Immature natural killer cell (primary cell): ENCODE results near the gene HDAC4. TPM values are rescaled to one million over a fixed set of nuclear protein-coding genes. Genes with fewer than 3 reads are reported as not detected.
"Not testable (repeated sequence)": the region's sequence is repeated elsewhere in the genome, so short reads cannot be mapped to it uniquely, and the experiment has no call there.

Experiments used
- DNase-seq, 3 donors: peaks; one replicate each; pipeline ENCODE4 v3.0.0; 2022; ENCODE audit warnings: mixed read lengths in 1 of 3
- H3K27ac Mint-ChIP-seq, 6 donors: one replicate each; pipeline ENCODE4 v1.8.0; 2020; ENCODE audit warnings: mixed read lengths in 6 of 6, mild to moderate bottlenecking in 5 of 6, inconsistent platforms in 4 of 6, moderate library complexity in 3 of 6
- H3K27me3 Mint-ChIP-seq, 3 donors: one replicate each; pipeline ENCODE4 v1.8.0; 2020 to 2021; ENCODE audit warnings: low read depth in 3 of 3, mild to moderate bottlenecking in 3 of 3, mixed read lengths in 3 of 3, moderate library complexity in 3 of 3, inconsistent platforms in 1 of 3
- H3K36me3 Mint-ChIP-seq, 3 donors: one replicate each; pipeline ENCODE4 v1.8.0; 2020; ENCODE audit warnings: mixed read lengths in 3 of 3, inconsistent platforms in 2 of 3, mild to moderate bottlenecking in 2 of 3
- H3K4me1 Mint-ChIP-seq, 2 donors: one replicate each; pipeline ENCODE4 v1.8.0; 2020; ENCODE audit warnings: inconsistent platforms in 2 of 2, mild to moderate bottlenecking in 2 of 2, mixed read lengths in 2 of 2, moderate library complexity in 1 of 2
- H3K4me3 Mint-ChIP-seq, 5 donors: one replicate each; pipeline ENCODE4 v1.8.0; 2020; ENCODE audit warnings: mild to moderate bottlenecking in 5 of 5, mixed read lengths in 5 of 5, inconsistent platforms in 3 of 5, moderate library complexity in 3 of 5
- H3K9me3 Mint-ChIP-seq, 6 donors: one replicate each; pipeline ENCODE4 v1.8.0; 2020; ENCODE audit warnings: mild to moderate bottlenecking in 6 of 6, mixed read lengths in 6 of 6, inconsistent platforms in 4 of 6, moderate library complexity in 3 of 6
- polyA plus RNA-seq, 3 donors: library from polyadenylated mRNA; unstranded; fragments of 300-500 nt; fragmentation: Illumina TruSeq; gene quantifications; one replicate each; pipeline ENCODE4 v1.2.3, GENCODE V29; 2021

HDAC4 gene
- polyA plus RNA-seq, 3 donors from 2014 or later: 1.9 to 8.1 (median 5.1) TPM

DNA sequence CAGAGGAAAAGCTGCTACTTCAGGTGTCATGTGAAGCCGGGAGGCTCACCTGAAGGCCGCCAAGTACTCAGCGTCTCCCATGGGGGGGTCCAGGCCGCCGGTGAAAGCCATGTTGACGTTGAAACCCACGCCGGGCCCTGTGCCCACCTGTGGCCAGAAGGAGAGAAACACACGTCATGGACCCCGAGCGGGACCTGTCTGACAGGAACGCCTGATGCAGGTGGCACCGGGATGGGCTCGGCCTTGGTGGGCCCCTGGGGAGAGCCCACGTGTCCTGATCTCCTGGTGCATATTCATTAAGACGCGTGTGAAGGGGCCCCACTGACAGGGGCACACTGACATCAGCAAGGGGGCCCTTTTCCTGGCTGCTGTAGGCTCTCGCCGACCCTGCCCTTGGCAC is 319.8 kb downstream of the HDAC4 start:
- peaks cover 0 to 2% of the 10 kb centered on the region in 2 donors for H3K4me1 Mint-ChIP-seq

DNA sequence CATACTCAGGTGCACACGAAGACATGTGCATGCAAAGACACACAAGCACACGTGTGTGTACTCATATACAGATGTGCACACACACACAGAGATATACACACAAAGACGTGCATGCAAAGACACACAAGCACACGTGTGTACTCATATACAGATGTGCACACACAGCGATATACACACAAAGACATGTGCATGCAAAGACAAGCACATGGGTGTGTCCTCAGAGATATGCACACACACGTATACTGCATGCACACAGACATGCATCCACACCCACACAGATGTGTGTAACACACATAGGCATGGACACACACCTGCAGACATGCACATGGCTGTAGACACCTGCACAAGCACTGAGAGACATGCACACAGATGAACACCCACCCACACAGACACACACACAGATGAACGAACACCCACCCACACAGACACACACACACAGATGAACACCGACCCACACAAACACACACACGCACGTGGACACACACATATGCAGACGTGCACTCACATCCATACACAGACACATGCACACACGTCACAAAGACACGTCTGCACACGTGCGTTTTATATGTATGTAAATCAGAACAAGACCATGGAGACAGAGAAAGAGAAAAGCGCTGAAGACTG is 321.0 kb downstream of the HDAC4 start:
- no peak for DNase-seq
- Mint-ChIP-seq H3K9me3 (no peaks in the 10 kb centered on the region), H3K27me3 (peaks cover 2 to 6% (median 4%) of the 10 kb centered on the region in 3 donors), H3K27ac (peak overlapping the region in 1 of 6 donors; percentile 13), H3K36me3 (peaks cover 7 to 36% (median 24%) of the 10 kb centered on the region in 3 donors), H3K4me1 (no peaks in the 10 kb centered on the region), H3K4me3 (peak overlapping the region in 1 of 5 donors; percentile 1)

More for the DNA sequence above, 319.8 kb downstream of the HDAC4 start:
- Mint-ChIP-seq H3K4me3 (no peak overlapping the region), H3K27me3 (peaks cover 2 to 8% (median 4%) of the 10 kb centered on the region in 3 donors), H3K36me3 (peaks cover 7 to 36% (median 21%) of the 10 kb centered on the region in 3 donors), H3K9me3 (no peaks in the 10 kb centered on the region), H3K27ac (peak overlapping the region in 1 of 6 donors; percentile 15)
- no peak for DNase-seq

DNA sequence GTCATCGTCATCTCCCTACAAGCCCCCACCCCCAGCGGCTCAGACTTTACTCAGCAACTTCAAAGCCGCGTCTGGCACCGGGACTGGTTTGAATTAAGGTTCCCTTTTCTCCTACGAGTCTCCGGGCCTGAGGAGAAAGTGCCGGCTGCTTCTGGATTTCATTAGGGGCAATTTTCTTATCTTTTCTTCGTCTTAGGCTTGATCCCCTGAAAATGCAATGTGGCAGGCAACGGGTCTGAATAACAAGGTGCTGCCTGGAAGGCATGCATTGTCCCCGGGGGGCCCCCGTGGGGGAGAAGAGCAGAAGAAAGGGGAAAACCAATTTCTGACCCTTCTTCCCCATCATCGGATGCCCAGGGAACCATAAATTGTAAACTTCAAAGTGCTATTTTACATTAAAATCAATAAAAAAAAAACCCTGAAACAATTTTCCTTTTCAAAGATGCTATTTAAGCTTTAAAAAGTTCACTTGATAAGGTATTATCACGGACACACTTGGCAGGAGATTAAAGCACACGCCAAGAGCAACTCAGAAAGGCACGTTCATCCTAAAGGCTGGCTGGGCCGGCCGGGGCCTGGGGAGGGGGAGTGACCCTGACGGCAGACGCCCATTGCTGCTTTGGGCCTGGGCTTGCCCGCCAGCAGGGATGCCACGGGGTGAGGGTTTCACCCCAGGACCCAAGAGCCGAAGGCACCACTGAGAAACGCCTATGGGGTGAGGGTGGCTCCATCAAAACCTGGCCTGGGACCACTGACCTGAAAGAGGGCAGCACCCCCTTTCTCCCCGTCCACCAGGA is 322.5 kb downstream of the HDAC4 start:
- no peaks in the 10 kb centered on the region for H3K9me3 Mint-ChIP-seq
- H3K4me3 Mint-ChIP-seq: no peak overlapping the region
- no peak overlapping the region for H3K27ac Mint-ChIP-seq
- no peaks in the 10 kb centered on the region for H3K4me1 Mint-ChIP-seq
- H3K36me3 Mint-ChIP-seq: peaks cover 7 to 30% (median 21%) of the 10 kb centered on the region in 3 donors
- peaks cover 2 to 8% (median 2%) of the 10 kb centered on the region in 3 donors for H3K27me3 Mint-ChIP-seq
- DNase-seq: no peak

DNA sequence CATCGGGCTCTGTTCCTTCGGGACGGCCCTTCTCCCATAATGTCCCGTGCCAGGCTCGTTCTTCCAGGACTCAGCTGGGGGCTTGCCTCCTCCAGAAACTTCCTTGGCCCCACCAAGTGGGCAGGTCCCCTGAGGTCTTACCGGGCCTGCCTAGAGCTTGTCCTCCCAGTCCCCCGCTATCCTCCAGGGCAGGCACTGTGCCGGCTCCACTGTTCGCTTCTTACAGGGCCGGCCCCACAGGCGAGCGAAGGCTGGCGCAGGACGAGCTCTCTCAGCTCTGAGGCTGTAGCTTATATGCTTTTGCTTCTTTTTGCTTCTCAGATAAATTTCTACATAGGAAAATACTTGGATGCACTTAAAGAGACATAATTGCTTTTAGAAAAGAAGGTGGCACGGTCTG is 323.6 kb downstream of the HDAC4 start:
- no peak overlapping the region for H3K4me3 Mint-ChIP-seq
- no peak for DNase-seq
- no peaks in the 10 kb centered on the region for H3K9me3 Mint-ChIP-seq
- no peak overlapping the region for H3K27ac Mint-ChIP-seq
- H3K4me1 Mint-ChIP-seq: no peaks in the 10 kb centered on the region
- peaks cover 0 to 5% (median 0%) of the 10 kb centered on the region in 3 donors for H3K27me3 Mint-ChIP-seq
- H3K36me3 Mint-ChIP-seq: peaks cover 7 to 30% (median 23%) of the 10 kb centered on the region in 3 donors

DNA sequence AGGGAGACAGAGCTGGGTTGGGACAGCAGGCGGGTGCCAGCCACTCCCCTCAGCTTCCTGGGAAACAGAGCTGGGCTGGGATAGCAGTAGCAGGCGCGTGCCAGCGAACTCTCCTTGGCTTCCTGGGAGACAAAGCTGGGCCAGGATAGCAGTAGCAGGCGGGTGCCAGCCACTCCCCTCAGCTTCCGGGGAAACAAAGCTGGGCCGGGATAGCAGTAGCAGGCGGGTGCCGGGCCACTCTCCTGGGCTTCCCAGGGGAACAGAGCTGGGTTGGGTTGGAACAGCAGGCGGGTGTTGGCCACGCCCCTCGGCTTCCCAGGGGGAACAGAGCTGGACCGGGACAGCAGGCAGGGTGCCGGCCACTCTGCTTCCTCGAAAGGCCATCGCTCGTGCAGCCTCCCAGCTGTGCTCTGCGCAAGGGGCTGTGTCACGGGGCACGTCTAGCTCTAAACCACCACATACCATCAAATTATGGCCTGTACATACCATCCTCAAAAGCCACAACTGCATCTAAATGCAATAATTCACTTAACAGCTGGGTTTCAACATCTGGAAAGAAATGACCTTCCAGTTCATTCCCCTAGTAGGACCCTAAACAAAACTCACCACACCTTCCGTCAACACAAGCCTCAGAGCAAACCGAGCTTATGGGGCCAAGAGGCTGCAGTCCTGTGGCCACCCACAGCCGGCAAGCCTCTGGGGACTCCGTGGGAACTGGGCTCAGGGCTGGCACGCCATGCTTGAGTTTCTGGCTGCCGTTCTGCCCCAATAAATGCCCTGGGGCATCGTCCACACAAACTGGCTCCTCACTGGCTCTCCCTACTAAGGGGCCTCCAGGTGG is 324.7 kb downstream of the HDAC4 start:
- Mint-ChIP-seq H3K4me1 (no peaks in the 10 kb centered on the region), H3K4me3 (no peak overlapping the region)
- DNase-seq: no peak

DNA sequence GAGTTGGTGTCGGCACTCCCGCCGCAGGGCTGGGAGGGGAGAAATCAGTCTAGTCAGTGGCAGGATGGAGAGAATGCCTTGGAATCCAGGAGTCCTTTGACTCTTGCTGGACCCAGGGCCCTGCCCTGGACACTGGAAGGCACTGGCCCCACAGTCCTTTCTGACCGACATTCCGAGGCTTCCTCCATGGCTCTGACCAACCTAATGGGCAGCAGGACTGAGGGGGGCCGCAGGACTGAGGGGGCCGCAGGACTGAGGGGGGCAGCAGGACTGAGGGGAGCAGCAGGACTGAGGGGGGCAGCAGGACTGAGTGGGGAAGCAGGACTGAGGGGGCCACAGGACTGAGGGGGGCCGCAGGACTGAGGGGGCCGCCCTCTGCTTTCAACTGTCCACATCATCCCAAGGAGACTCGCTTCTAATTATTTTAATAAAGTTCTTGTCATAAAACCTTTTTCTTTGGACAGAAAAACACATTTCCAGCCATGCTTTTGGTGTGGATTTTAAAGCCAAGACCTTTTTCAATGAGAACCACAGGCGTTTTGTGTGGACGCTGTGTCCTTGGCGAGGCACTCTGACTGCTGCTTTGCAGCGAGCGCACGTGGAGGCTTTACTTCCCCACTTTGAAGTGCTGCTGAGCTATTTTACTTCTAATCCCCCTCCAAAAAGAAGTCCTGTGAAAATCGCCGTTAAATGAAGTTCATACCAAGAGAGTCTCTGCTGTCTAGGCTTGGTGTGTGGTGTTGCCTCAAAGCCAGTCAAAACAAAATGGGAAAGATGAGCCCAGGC is 326.9 kb downstream of the HDAC4 start:
- no peaks in the 10 kb centered on the region for H3K4me1 Mint-ChIP-seq
- H3K36me3 Mint-ChIP-seq: peaks cover 13 to 24% (median 18%) of the 10 kb centered on the region in 3 donors
- peaks cover 0 to 3% (median 2%) of the 10 kb centered on the region in 3 donors for H3K27me3 Mint-ChIP-seq
- DNase-seq: no peak
- H3K4me3 Mint-ChIP-seq: peak overlapping the region in 1 of 5 donors; percentile 17
- H3K9me3 Mint-ChIP-seq: no peaks in the 10 kb centered on the region
- H3K27ac Mint-ChIP-seq: peak overlapping the region in 1 of 6 donors; percentile 34

More for the DNA sequence above, 324.7 kb downstream of the HDAC4 start:
- Mint-ChIP-seq H3K27ac (no peak overlapping the region), H3K9me3 (no peaks in the 10 kb centered on the region), H3K27me3 (peaks cover 0 to 5% (median 2%) of the 10 kb centered on the region in 3 donors), H3K36me3 (peaks cover 17 to 40% (median 30%) of the 10 kb centered on the region in 3 donors)

DNA sequence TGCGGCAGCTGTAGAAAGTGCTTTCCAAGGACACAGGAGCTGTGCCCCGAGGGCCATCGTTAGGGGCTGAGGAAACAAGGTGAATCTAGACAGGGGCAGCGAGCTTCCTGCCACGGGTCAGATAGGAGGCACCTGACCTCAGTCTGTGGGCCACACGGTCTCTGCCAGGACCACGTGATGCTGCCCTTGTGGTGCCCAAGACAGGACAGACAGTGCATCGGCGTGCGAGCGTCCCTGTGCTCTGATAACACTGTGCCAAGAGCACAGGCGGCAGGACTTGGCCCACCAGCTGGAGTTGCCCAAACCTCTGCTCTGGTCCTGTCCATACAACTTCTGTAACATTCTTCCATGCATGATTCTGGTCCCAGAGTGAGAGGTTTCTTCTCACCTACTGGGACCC is 327.6 kb downstream of the HDAC4 start:
- peaks cover 13 to 23% (median 17%) of the 10 kb centered on the region in 3 donors for H3K36me3 Mint-ChIP-seq
- peak overlapping the region in 1 of 6 donors; percentile 34 for H3K27ac Mint-ChIP-seq
- no peak for DNase-seq
- no peaks in the 10 kb centered on the region for H3K4me1 Mint-ChIP-seq
- no peak overlapping the region for H3K4me3 Mint-ChIP-seq
- peaks cover under 1 to 4% (median 2%) of the 10 kb centered on the region in 3 donors for H3K27me3 Mint-ChIP-seq
- H3K9me3 Mint-ChIP-seq: no peaks in the 10 kb centered on the region

DNA sequence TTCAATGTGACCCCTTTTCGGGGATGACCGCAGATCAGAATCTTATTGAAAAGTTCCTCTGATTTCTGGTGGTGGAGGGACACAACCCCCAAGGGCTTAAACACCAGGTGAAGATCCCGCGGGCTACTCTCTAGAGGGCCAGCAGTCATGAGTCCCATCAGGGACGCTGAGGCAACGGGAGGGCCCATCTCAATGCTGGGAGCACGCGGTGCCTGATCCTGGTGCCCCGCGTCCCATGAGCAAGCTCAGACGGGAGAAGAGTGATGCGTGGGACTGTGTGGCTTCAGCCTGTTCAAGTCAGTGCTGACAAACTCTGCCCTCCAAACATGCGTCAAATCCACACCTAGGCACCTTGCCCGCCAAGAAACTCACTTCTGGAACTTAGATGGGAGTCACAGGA is 328.0 kb downstream of the HDAC4 start:
- no peaks in the 10 kb centered on the region for H3K9me3 Mint-ChIP-seq
- no peak overlapping the region for H3K4me3 Mint-ChIP-seq
- H3K27ac Mint-ChIP-seq: no peak overlapping the region
- H3K36me3 Mint-ChIP-seq: peaks cover 13 to 23% (median 17%) of the 10 kb centered on the region in 3 donors
- DNase-seq: no peak
- H3K4me1 Mint-ChIP-seq: no peaks in the 10 kb centered on the region
- peaks cover 2 to 7% (median 2%) of the 10 kb centered on the region in 3 donors for H3K27me3 Mint-ChIP-seq

DNA sequence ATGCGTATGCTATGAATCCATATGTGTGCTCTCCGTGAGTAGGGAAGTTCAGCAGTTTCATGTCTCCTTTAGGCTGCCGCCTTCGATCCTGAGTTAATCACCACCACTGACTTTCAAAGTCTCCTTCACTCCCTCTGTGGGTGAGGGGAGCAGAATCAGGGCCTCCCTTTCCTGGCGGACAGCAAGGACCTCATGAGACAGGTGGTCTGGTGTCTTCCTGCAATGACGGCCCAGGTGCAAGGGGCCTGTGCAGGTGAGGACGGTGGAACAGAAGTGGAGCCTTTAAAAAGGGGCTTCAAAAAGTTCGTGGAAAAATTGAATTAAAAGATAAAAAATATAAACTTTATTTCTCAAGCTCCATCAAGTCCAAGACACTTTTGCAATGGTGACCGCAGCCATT is 330.4 kb downstream of the HDAC4 start:
- no peak overlapping the region for H3K4me3 Mint-ChIP-seq
- no peaks in the 10 kb centered on the region for H3K9me3 Mint-ChIP-seq
- H3K27me3 Mint-ChIP-seq: peaks cover 4 to 7% (median 4%) of the 10 kb centered on the region in 3 donors
- H3K36me3 Mint-ChIP-seq: peaks cover 13 to 20% (median 13%) of the 10 kb centered on the region in 3 donors
- H3K4me1 Mint-ChIP-seq: no peaks in the 10 kb centered on the region
- no peak overlapping the region for H3K27ac Mint-ChIP-seq
- DNase-seq: no peak

DNA sequence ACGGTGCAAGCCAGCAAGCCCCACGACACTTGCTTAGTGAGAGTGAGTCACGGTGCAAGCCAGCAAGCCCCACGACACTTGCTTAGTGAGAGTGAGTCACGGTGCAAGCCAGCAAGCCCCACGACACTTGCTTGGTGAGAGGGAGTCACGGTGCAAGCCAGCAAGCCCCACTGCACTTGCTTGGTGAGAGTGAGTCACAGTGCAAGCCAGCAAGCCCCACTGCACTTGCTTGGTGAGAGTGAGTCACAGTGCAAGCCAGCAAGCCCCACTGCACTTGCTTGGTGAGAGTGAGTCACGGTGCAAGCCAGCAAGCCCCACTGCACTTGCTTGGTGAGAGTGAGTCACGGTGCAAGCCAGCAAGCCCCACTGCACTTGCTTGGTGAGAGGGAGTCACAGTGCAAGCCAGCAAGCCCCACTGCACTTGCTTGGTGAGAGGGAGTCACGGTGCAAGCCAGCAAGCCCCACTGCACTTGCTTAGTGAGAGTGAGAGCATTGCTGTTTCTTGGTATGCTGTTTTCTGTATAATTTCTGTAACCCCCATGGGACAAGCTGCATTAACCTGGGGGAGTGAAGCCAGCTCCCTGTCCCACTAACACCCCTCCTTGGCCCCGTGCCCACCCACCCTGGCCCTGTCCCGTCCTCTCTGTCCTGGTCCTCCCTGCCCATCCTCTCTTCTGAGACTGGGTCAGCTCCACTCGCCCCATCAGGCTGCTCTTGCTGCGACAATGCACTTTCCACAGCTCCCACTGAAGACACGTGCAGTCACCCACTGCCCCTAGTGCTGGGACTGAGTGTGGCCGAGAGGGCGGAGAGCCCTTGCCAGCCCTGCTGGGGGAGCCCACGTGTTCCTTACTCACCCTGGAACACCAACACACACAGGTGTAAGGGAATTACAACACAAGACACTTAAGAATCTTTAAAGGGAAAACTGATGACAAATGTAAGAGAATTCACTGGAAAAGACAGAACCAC is 331.2 kb downstream of the HDAC4 start:
- peaks cover 10 to 20% (median 13%) of the 10 kb centered on the region in 3 donors for H3K36me3 Mint-ChIP-seq
- H3K27ac Mint-ChIP-seq, DNase-seq, H3K4me1 Mint-ChIP-seq, H3K4me3 Mint-ChIP-seq, H3K27me3 Mint-ChIP-seq, H3K9me3 Mint-ChIP-seq: not testable (repeated sequence)

DNA sequence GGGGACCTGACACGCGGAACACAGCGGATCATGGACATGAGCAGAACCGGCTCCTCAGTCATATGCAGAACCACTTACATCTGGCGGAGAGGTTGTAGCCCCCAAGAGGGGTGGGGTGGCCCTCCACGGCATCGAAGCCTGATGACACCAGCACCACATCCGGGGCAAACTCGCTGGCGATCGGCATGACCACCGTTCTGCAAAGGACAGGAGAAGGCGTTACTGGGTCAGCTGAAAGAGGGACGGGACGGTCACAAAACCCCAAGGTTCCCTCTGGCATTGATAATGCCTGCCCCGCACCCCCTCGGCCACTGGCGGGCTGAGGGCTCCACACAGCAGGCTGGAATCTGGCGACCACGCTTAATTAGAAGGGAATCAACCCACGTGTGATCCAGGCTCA is 332.4 kb downstream of the HDAC4 start:
- H3K27me3 Mint-ChIP-seq: peaks cover 4 to 9% (median 4%) of the 10 kb centered on the region in 3 donors
- no peak for DNase-seq
- no peak overlapping the region for H3K4me3 Mint-ChIP-seq
- H3K9me3 Mint-ChIP-seq: no peaks in the 10 kb centered on the region
- H3K27ac Mint-ChIP-seq: no peak overlapping the region
- no peaks in the 10 kb centered on the region for H3K4me1 Mint-ChIP-seq
- H3K36me3 Mint-ChIP-seq: peaks cover 10 to 20% (median 13%) of the 10 kb centered on the region in 3 donors

DNA sequence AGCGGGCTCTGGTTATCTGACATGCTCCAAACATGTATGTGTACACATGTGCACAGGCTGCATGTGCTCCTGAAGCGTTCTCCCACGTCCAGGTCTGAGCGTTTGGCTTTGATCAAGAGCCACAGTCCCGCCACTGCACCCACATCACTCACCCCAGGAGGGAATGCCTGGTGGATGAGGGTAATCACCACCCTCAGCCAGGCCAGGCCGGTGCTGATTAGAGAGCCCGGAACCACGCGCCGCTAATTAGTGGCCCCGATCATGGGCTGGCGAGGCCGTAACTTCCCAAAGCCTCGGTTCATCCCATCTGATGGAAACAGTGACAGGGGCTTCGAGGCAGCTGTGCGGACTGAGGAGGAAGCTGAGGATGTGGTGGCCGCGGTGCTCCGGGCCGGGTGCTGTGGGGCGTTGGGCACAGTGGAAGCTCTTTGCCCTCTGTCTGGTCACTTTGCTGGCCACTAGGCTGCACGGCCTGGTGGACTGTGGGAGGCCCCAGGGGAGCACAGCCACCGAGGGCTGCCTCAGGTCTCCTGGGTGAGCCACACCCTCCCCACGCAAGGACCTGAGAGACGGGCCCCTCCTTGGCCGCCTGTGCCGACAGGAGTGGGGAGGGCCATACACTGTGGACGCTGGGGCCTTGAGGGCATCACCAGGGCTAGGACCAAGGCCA is 333.5 kb downstream of the HDAC4 start:
- H3K9me3 Mint-ChIP-seq: no peaks in the 10 kb centered on the region
- peaks cover 8 to 19% (median 13%) of the 10 kb centered on the region in 3 donors for H3K36me3 Mint-ChIP-seq
- H3K4me3 Mint-ChIP-seq: no peak overlapping the region
- H3K27me3 Mint-ChIP-seq: peaks cover 4 to 10% (median 4%) of the 10 kb centered on the region in 3 donors
- DNase-seq: no peak
- no peaks in the 10 kb centered on the region for H3K4me1 Mint-ChIP-seq
- H3K27ac Mint-ChIP-seq: no peak overlapping the region
